K562 (cell line): ENCODE results near the gene DHRS3. TPM values are rescaled to one million over a fixed set of nuclear protein-coding genes. Genes with fewer than 3 reads are reported as not detected.

Experiments used
- ELK3 ChIP-seq: fragments of 450-650 bp; formaldehyde crosslinking; IDR thresholded peaks from 2 replicates; pipeline ENCODE4 v1.4.0; 2020; ENCODE audit warnings: mild to moderate bottlenecking
- FOXP4 ChIP-seq: sonication (generic); formaldehyde crosslinking; IDR thresholded peaks from 2 replicates; pipeline ENCODE4 v1.8.0; 2022; ENCODE audit warnings: mild to moderate bottlenecking, missing genetic modification reagents, borderline replicate concordance
- NFYB ChIP-seq: IDR thresholded peaks from 2 replicates; pipeline ENCODE4 v1.6.1; 2011; ENCODE audit warnings: mild to moderate bottlenecking, moderate library complexity; ENCODE audit not compliant: insufficient read length; ENCODE audit errors: extremely low read depth
- PTBP1 ChIP-seq: fragments of 200-400 bp; formaldehyde crosslinking; IDR thresholded peaks from 2 replicates; pipeline ENCODE4 v1.6.1; 2017; ENCODE audit warnings: low read depth, low read length
- SMAD4 ChIP-seq: fragments of 250-450 bp; sonication (Bioruptor Pico); conservative IDR thresholded peaks from 2 replicates; pipeline ENCODE4 v1.8.0; 2021; ENCODE audit warnings: inconsistent platforms, mild to moderate bottlenecking, moderate library complexity
- SNIP1 ChIP-seq: fragments of 450-650 bp; IDR thresholded peaks from 2 replicates; pipeline ENCODE4 v1.7.1; 2017; ENCODE audit warnings: low read depth, mild to moderate bottlenecking
- SRSF9 ChIP-seq: fragments of 200-400 bp; formaldehyde crosslinking; IDR thresholded peaks from 2 replicates; pipeline ENCODE4 v1.6.1; 2017; ENCODE audit warnings: low read depth, low read length, borderline replicate concordance
- TAF7 ChIP-seq: fragments of 450-650 bp; IDR thresholded peaks from 2 replicates; pipeline ENCODE4 v1.6.1; 2016; ENCODE audit warnings: missing genetic modification characterization, missing compliant biosample characterization
- TCF15 ChIP-seq: fragments of 250-450 bp; sonication (Bioruptor Pico); IDR thresholded peaks from 2 replicates; pipeline ENCODE4 v1.8.0; 2022; ENCODE audit warnings: moderate library complexity, mild to moderate bottlenecking, inconsistent platforms
- TEAD1 ChIP-seq, 2 experiments: fragments of 450-650 bp in 1 of 2; sonication (generic) in 1 of 2; formaldehyde crosslinking; IDR thresholded peaks; 2 replicates each; pipeline versions ENCODE4 v1.4.0 to v1.8.0; 2020 to 2022; ENCODE audit warnings: mild to moderate bottlenecking in 2 of 2, missing genetic modification reagents in 1 of 2
- THRB ChIP-seq: fragments of 450-650 bp; formaldehyde crosslinking; conservative IDR thresholded peaks from 2 replicates; pipeline ENCODE4 v1.4.0; 2022; ENCODE audit warnings: mild to moderate bottlenecking, missing genetic modification characterization
- ZBTB34 ChIP-seq: fragments of 250-450 bp; sonication (Bioruptor Pico); IDR thresholded peaks from 2 replicates; pipeline ENCODE4 v1.8.0; 2021; ENCODE audit warnings: mild to moderate bottlenecking, moderate library complexity
- ZBTB8A ChIP-seq: fragments of 450-650 bp; IDR thresholded peaks from 2 replicates; pipeline ENCODE4 v1.6.1; 2018; ENCODE audit warnings: mild to moderate bottlenecking, moderate library complexity; ENCODE audit not compliant: partially characterized antibody
- ZNF398 ChIP-seq: fragments of 250-450 bp; sonication (Bioruptor Pico); IDR thresholded peaks from 2 replicates; pipeline ENCODE4 v1.8.0; 2021; ENCODE audit warnings: moderate library complexity, mild to moderate bottlenecking, inconsistent platforms
- ZNF561 ChIP-seq: fragments of 450-650 bp; formaldehyde crosslinking; conservative IDR thresholded peaks from 2 replicates; pipeline ENCODE4 v1.4.0; 2020; ENCODE audit warnings: mild to moderate bottlenecking, moderate library complexity
- polyA plus RNA-seq, 8 experiments: library from polyadenylated mRNA; depleted of rRNA in 4 of 8; stranded (reverse) in 5 of 8; unstranded in 3 of 8; fragments of >200 nt; fragmentation: Nextera tagmentation in 2 of 8; fragmentation: Illumina TruSeq in 1 of 8; extraction: Ambion mirVana in 2 of 8; extraction: Trizol in 1 of 8; gene quantifications; 2 replicates each; pipeline versions ENCODE4 v1.2.1 to v1.2.3, GENCODE V29; 2011 to 2014; ENCODE audit warnings: inconsistent platforms in 1 of 8, missing spikeins in 1 of 8
- total RNA-seq, 7 experiments: library from RNA; depleted of rRNA in 6 of 7; stranded (reverse); fragments of >200 nt in 6 of 7; fragmentation: Illumina TruSeq in 2 of 7; extraction: Trizol in 2 of 7; gene quantifications; 2 replicates each; pipeline versions ENCODE4 v1.2.1 to v1.2.3, GENCODE V29; 2011 to 2021; ENCODE audit warnings: low replicate concordance in 1 of 7

Gene DHRS3
- total and polyA plus RNA-seq, 9 of the 15 experiments (the other 6 are each of a cell fraction or from before 2014, with no cell fraction given) = 21.0 to 116 (median 58.7) TPM

- no peak for TF ChIP-seq ZNF398 (CRISPR knock-in tag)
- no peak for TF ChIP-seq ZBTB8A
- no peak for TF ChIP-seq FOXP4 (CRISPR knock-in tag)
- no peak for TF ChIP-seq TCF15
- TF ChIP-seq TEAD1 (CRISPR knock-in tag; IDR thresholded peaks at IDR 0.05) = peak; percentile 37 to 79; a peak in 1 of 4 replicates
- no peak for TF ChIP-seq SRSF9
- 0 out of 2 replicates have a peak, but pooled peaks have one; percentile 48 for TF ChIP-seq THRB (CRISPR knock-in tag)
- TF ChIP-seq ELK3 (CRISPR knock-in tag) = no peak
- TF ChIP-seq TAF7 (tag) = no peak
- TF ChIP-seq PTBP1 = 0 out of 2 replicates have a peak, but pooled peaks have one; percentile 31
- no peak for TF ChIP-seq ZNF561 (CRISPR knock-in tag)
- no peak for TF ChIP-seq SMAD4 (CRISPR knock-in tag)
- no peak for TF ChIP-seq NFYB
- TF ChIP-seq ZBTB34 = no peak
- TF ChIP-seq SNIP1 = no peak
Observed at GRCh38 chr1:12619792-12620487, 1.9 kb upstream of the DHRS3 start (continued).
